PC-3 (cell line): ENCODE measurements around the gene SNF8.

ENCODE experiments used
- CTCF ChIP-seq: fragments of 300-600 bp; sonication (generic); conservative IDR thresholded peaks from 2 replicates; pipeline ENCODE4 v1.5.1; 2017; ENCODE audit warnings: antibody characterized with exemption, low read depth, mild to moderate bottlenecking, low read length
- EZH2phosphoT487 ChIP-seq: fragments of 300-600 bp; sonication (generic); IDR thresholded peaks from 2 replicates; pipeline ENCODE4 v1.6.1; 2018; ENCODE audit warnings: mild to moderate bottlenecking, antibody characterized with exemption, low read length, borderline replicate concordance

- TF ChIP-seq CTCF (no peak), EZH2phosphoT487 (no peak)
Observed at GRCh38 chr17:48993951-48994350, 49.3 kb upstream of the SNF8 start.
